Subcutaneous adipose tissue (tissue), 4 donors: Measurements from ENCODE around the gene JUNB. TPM values are rescaled to one million over a fixed set of nuclear protein-coding genes. Genes with fewer than 3 reads are reported as not detected.

ENCODE experiments used
- CTCF ChIP-seq: fragments of 450-650 bp; IDR thresholded peaks from one replicate; pipeline ENCODE4 v1.5.1; 2016; ENCODE audit warnings: low read depth, mild to moderate bottlenecking, control low read depth, antibody characterized with exemption, moderate library complexity
- total RNA-seq, 4 donors: library from RNA; depleted of rRNA; stranded (reverse); fragments of >200 nt; gene quantifications; one replicate each; pipeline ENCODE4 v1.1.0, GENCODE V29; 2016

Gene JUNB
- total RNA-seq, 4 donors from 2014 or later: 77.6 to 304 (median 155) TPM

DNA sequence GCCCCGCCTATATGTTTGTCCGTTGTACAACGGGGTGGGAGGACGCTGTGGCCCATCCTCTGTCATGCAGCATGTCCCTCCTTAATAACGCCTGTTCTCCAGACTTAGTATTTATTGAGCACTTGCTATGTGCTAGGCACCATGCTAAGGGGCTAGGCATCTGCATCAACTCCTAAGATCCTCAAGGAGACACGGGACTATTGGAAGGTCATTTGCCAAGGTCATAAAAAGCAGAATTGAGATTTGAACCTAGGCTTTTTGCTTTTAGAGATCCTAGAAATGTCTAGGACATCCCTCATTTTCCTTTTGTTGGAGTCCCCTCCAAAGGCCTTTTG, 45.2 kb downstream of the JUNB start:
- TF ChIP-seq CTCF: no peak

DNA sequence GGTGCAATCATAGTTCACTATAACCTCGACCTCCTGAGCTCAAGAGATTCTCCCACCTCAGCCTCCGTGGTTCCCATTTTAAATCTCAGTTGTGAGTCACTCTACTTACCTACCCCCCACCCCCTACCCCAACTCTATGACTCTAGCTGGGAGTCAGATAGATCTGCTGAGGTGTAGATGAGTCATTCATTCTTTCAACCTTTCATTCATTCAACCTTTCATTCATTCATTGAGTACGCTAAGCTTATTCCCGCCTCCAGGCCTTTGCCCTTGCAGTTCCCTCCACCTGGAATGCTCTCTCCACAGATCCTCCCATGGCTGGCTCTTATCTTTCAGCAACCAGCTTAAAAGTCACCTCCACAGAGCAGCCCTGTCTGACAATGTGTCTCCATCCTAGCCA, 45.9 kb downstream of the JUNB start:
- no peak for TF ChIP-seq CTCF

DNA sequence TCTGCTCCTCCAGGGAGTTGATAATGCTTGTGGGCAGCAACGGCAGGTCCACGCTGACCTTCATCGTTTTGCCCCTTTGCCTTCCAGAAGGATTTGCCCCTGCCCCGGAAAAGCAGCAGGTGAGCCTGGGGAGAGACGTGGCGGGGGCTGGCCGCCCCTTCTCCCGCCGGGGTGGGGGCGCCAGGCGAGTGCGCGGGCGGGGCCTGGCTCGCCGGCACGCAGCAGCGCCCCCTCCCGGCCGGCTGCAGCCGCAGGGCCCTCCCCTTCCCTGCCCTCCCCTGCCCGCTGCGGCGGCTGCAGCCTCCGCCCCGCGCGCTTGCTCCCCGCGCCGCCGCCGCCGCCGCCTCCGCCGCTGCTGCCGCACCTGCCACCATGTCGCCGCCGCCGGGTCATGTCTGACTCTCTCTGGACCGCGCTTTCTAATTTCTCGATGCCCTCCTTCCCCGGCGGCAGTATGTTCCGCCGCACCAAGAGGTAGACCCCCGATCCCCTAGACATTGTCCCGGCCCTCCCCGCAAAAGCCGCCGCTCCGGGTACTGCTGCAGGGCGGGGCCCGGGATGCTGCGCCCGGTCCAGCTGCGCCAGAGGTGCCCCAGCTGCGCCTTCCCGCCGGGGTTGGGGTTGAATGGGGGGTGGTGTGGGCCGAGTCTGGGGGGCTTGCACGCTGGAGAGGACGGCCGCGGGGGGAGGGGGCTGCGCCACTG, 47.0 kb downstream of the JUNB start, which contains the start of gene MAST1:
Gene MAST1 (plus strand): TSS at position 334 of the 704 bp plus-strand sequence. CDS start 58 bp downstream, at position 392.
- TF ChIP-seq CTCF: no peak

GRCh38 chr19:12838886-12839756, 47.8 kb downstream of the JUNB start:
- no peak for TF ChIP-seq CTCF

DNA sequence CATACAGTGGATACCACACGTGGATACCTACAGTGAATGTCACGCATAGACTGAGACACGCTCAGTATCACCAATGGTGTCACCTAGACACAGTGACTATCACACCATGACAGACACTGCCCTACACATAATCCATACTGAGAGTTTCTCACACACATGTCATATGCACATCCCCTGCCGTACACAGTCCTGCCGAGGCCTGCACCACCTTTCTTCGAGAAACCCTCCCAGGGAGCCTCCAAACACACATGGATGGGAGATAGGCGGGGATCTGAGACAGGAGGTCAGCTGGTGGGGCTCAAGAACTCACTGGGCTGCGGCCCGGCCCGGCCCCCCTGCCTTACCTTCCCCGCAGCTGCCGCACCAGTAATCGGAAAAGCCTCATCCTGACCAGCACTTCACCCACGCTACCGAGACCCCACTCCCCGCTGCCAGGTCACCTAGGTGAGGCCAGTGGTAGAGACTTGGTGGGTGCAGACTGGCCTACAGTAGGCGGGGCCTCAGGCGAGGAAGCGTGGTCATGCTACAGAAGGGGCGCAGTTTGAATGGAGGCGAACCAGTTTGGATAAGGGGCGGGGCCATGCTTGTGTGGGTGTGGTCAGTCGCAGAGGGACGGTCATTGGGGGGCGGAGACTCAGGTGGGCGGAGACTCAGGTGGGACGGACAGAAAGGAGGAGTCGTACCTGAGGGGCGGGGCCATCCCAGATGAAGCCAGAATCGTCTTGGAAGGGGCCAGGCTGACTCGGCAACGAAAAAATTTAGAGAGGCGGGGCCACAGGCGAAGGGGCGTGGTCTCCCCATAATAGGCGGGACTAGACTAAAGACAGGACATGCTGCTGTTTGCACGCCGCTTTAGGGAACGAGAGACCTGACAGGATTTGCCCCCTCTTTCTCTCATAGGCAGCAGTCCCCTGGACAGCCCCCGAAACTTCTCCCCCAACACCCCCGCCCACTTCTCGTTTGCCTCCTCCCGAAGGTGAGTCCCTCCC, 49.1 kb downstream of the JUNB start:
- TF ChIP-seq CTCF: no peak

- no peak for TF ChIP-seq CTCF
These were observed 49.8 kb downstream of the JUNB start for GRCh38 chr19:12841094-12841493.

GRCh38 chr19:12842511-12842910, 51.2 kb downstream of the JUNB start:
- no peak for TF ChIP-seq CTCF
